GM12878 (cell line): ENCODE data around the gene HADH. TPM values are rescaled to one million over a fixed set of nuclear protein-coding genes. Genes with fewer than 3 reads are reported as not detected.

ENCODE experiments used
- ATAC-seq: fragments of 200-7000 bp; cut with Tn5 transposase; 3 replicates; pipeline ENCODE4 v1.9.1; 2020; ENCODE audit warnings: mild to moderate bottlenecking, moderate library complexity
- BruUV-seq: library from RNA; stranded (reverse); fragments of 400-500 nt; replicated peaks from 2 replicates; lab custom pipeline; 2021; lab: Mats Ljungman, UMichigan
- CTCF ChIA-PET: fragments of 300-600 bp; sonication (Branson Sonifier 250); formaldehyde crosslinking; extraction: SDS; loops from one replicate; lab custom pipeline; 2021; ENCODE audit warnings: inconsistent platforms; lab: Yijun Ruan, JAX
- POLR2A ChIA-PET: fragments of 350-600 bp; formaldehyde crosslinking; extraction: SDS; loops from one replicate; lab custom pipeline; 2021; ENCODE audit warnings: inconsistent platforms; lab: Charles Lee
- RAD21 ChIA-PET: fragments of 300-600 bp; sonication (Branson Sonifier 250); formaldehyde crosslinking; loops from one replicate; lab custom pipeline; 2023; ENCODE audit warnings: antibody characterized with exemption; ENCODE audit not compliant: unreplicated experiment; lab: Charles Lee
- SMC1A ChIA-PET: fragments of 300-600 bp; sonication (Branson Sonifier 250); formaldehyde crosslinking; loops from one replicate; lab custom pipeline; 2023; ENCODE audit not compliant: unreplicated experiment, uncharacterized antibody; lab: Charles Lee
- DNase-seq: peaks from one replicate; pipeline ENCODE4 v3.0.0-alpha.2; 2011; ENCODE audit warnings: low read depth, low spot score
- FAIRE-seq: peaks from 3 replicates; lab custom pipeline; 2011; peaks lifted over from hg19 to GRCh38; lab: Jason Lieb, UNC
- H2AFZ ChIP-seq: 2 replicates; pipeline ENCODE4 v1.6.0; 2011; ENCODE audit warnings: low read depth, low read length, control low read depth; ENCODE audit not compliant: control insufficient read depth
- H3K27ac ChIP-seq: 2 replicates; pipeline ENCODE4 v1.5.1; 2011; ENCODE audit warnings: control low read depth; ENCODE audit not compliant: control insufficient read depth, insufficient read depth
- H3K27me3 ChIP-seq, 2 experiments: replicated peaks in 1 of 2; 2 replicates each; pipeline versions ENCODE4 v1.6.0 to v1.6.1; 2011; ENCODE audit warnings: low read length in 1 of 2; ENCODE audit not compliant: control insufficient read depth in 2 of 2, insufficient read depth in 2 of 2
- H3K36me3 ChIP-seq, 2 experiments: 2 replicates each; pipeline ENCODE4 v1.5.1; 2011; ENCODE audit warnings: low read length in 1 of 2; ENCODE audit not compliant: control insufficient read depth in 2 of 2, insufficient read depth in 2 of 2
- H3K4me1 ChIP-seq: 2 replicates; pipeline ENCODE4 v1.6.1; 2011; ENCODE audit warnings: mild to moderate bottlenecking, low read length, moderate library complexity, mixed read lengths; ENCODE audit not compliant: control insufficient read depth, insufficient read depth
- H3K4me2 ChIP-seq: 2 replicates; pipeline ENCODE4 v1.6.0; 2011; ENCODE audit warnings: control low read depth; ENCODE audit not compliant: control insufficient read depth, insufficient read depth
- H3K4me3 ChIP-seq: fragments of 200-600 bp; sonication (generic); 2 replicates; pipeline ENCODE4 v1.5.1; 2016
- H3K79me2 ChIP-seq: 2 replicates; pipeline ENCODE4 v1.6.0; 2011; ENCODE audit warnings: low read length; ENCODE audit not compliant: control insufficient read depth, insufficient read depth
- H3K9ac ChIP-seq: 2 replicates; pipeline ENCODE4 v1.8.0; 2011; ENCODE audit warnings: low read length, control low read depth, mixed read lengths; ENCODE audit not compliant: control insufficient read depth, insufficient read depth
- H3K9me3 ChIP-seq: replicated peaks from 3 replicates; pipeline ENCODE4 v1.5.1; 2011; ENCODE audit warnings: mild to moderate bottlenecking, low read length; ENCODE audit not compliant: control insufficient read depth, insufficient read depth
- H4K20me1 ChIP-seq: 2 replicates; pipeline ENCODE4 v1.6.0; 2011; ENCODE audit not compliant: control insufficient read depth, insufficient read depth
- BHLHE40 ChIP-seq, 2 experiments: fragments of 450-650 bp in 1 of 2; IDR thresholded peaks; 2 replicates each; pipeline ENCODE4 v1.6.1; 2011 to 2017; ENCODE audit warnings: low read depth in 2 of 2, borderline replicate concordance in 1 of 2, improper control_type of control experiment in 1 of 2, low read length in 1 of 2, mild to moderate bottlenecking in 1 of 2
- CHD1 ChIP-seq: IDR thresholded peaks from 2 replicates; pipeline ENCODE4 v1.6.1; 2012; ENCODE audit warnings: low read depth, low read length, improper control_type of control experiment
- EED ChIP-seq: sonication (generic); IDR thresholded peaks from 2 replicates; pipeline ENCODE4 v1.6.1; 2016; ENCODE audit warnings: antibody characterized with exemption, low read depth
- EGR1 ChIP-seq, 2 experiments: IDR thresholded peaks; 1 replicate in 1 of 2; 2 replicates in 1 of 2; pipeline ENCODE4 v1.6.1; 2011 to 2012; ENCODE audit warnings: low read depth in 2 of 2, low read length in 2 of 2, borderline replicate concordance in 1 of 2, mild to moderate bottlenecking in 1 of 2, moderate library complexity in 1 of 2
- EP300 ChIP-seq, 2 experiments: fragments of 150-350 bp in 1 of 2; IDR thresholded peaks; 2 replicates each; pipeline ENCODE4 v1.6.1; 2011 to 2012; ENCODE audit warnings: low read depth in 2 of 2, low read length in 2 of 2, borderline replicate concordance in 1 of 2, improper control_type of control experiment in 1 of 2, inconsistent platforms in 1 of 2; ENCODE audit not compliant: control insufficient read depth in 1 of 2
- IKZF1 ChIP-seq: fragments of 450-650 bp; conservative IDR thresholded peaks from 2 replicates; pipeline ENCODE4 v1.6.1; 2017; ENCODE audit warnings: antibody characterized with exemption, mild to moderate bottlenecking
- IKZF2 ChIP-seq, 2 experiments: fragments of 450-650 bp; IDR thresholded peaks; 2 replicates each; pipeline ENCODE4 v1.6.1; 2017; ENCODE audit warnings: mild to moderate bottlenecking in 2 of 2, moderate library complexity in 2 of 2
- IRF4 ChIP-seq: IDR thresholded peaks from 2 replicates; pipeline ENCODE4 v1.6.1; 2011; ENCODE audit warnings: low read depth, low read length
- JUNB ChIP-seq: IDR thresholded peaks from 2 replicates; pipeline ENCODE4 v1.6.1; 2016; ENCODE audit warnings: antibody characterized with exemption, mild to moderate bottlenecking
- KDM1A ChIP-seq: fragments of 200-600 bp; sonication (generic); IDR thresholded peaks from 2 replicates; pipeline ENCODE4 v1.6.1; 2016; ENCODE audit warnings: borderline replicate concordance
- KLF5 ChIP-seq: fragments of 450-650 bp; IDR thresholded peaks from 2 replicates; pipeline ENCODE4 v1.6.1; 2014; ENCODE audit warnings: mild to moderate bottlenecking; ENCODE audit not compliant: partially characterized antibody
- LARP7 ChIP-seq: fragments of 450-650 bp; IDR thresholded peaks from 2 replicates; pipeline ENCODE4 v1.6.1; 2017; ENCODE audit warnings: mild to moderate bottlenecking
- NR2F1 ChIP-seq: fragments of 450-650 bp; conservative IDR thresholded peaks from 2 replicates; pipeline ENCODE4 v1.6.1; 2017; ENCODE audit warnings: mild to moderate bottlenecking
- RUNX3 ChIP-seq: IDR thresholded peaks from 2 replicates; pipeline ENCODE4 v1.6.1; 2012; ENCODE audit warnings: low read length, inconsistent platforms
- SREBF2 ChIP-seq: IDR thresholded peaks from 2 replicates; pipeline ENCODE4 v1.6.1; 2012; ENCODE audit warnings: mild to moderate bottlenecking, low read length
- ZNF207 ChIP-seq: fragments of 450-650 bp; IDR thresholded peaks from 2 replicates; pipeline ENCODE4 v1.6.1; 2014; ENCODE audit warnings: antibody characterized with exemption, mild to moderate bottlenecking, borderline replicate concordance
- ZNF384 ChIP-seq: IDR thresholded peaks from 2 replicates; pipeline ENCODE4 v1.6.1; 2012; ENCODE audit warnings: low read depth, mild to moderate bottlenecking, low read length, improper control_type of control experiment, borderline replicate concordance
- ZZZ3 ChIP-seq: IDR thresholded peaks from 2 replicates; pipeline ENCODE4 v1.6.1; 2011; ENCODE audit warnings: low read depth; ENCODE audit not compliant: control insufficient read depth, insufficient read length
- WGBS: methylation state at CpG from one replicate; pipeline ENCODE4 v1.1.6; 2016; ENCODE audit warnings: low lambda C conversion rate; ENCODE audit not compliant: insufficient replicate concordance, insufficient coverage; ENCODE audit errors: missing lambda C conversion rate; 5-methylcytosine and 5-hydroxymethylcytosine counted together
- in situ Hi-C: fragments of 300-500 bp; cut with MboI; formaldehyde crosslinking; loops from 9 replicates; pipeline ENCODE4 v1.14.3; 2018; ENCODE audit warnings: mixed read lengths
- intact Hi-C: fragments of 100-400 bp; cut with micrococcal nuclease; formaldehyde crosslinking; loops from one replicate; pipeline ENCODE4 v1.14.2; 2022; ENCODE audit not compliant: unreplicated experiment
- polyA plus RNA-seq, 11 experiments: library from polyadenylated mRNA; depleted of rRNA in 4 of 11; unstranded in 6 of 11; stranded (reverse) in 5 of 11; fragments of >200 nt; fragmentation: Nextera tagmentation in 4 of 11; fragmentation: Illumina TruSeq in 1 of 11; extraction: Ambion mirVana in 4 of 11; extraction: Trizol in 1 of 11; gene quantifications; 1 replicate in 1 of 11; 2 replicates in 10 of 11; pipeline versions ENCODE4 v1.2.1 to v1.2.3, GENCODE V29; 2011 to 2016; ENCODE audit warnings: inconsistent platforms in 2 of 11, missing spikeins in 2 of 11, low read depth in 1 of 11
- total RNA-seq, 4 experiments: library from RNA; depleted of rRNA in 3 of 4; stranded (reverse); fragments of >200 nt in 3 of 4; fragmentation: Illumina TruSeq in 1 of 4; extraction: Trizol in 1 of 4; gene quantifications; 2 replicates each; pipeline versions ENCODE4 v1.2.1 to v1.2.3, GENCODE V29; 2013 to 2021
- TF ChIP-seq, protein P1 (sequence below): fragments of 450-650 bp; IDR thresholded peaks from 2 replicates; pipeline ENCODE4 v1.6.1; 2016; ENCODE audit warnings: mild to moderate bottlenecking, moderate library complexity, borderline replicate concordance
- TF ChIP-seq, protein P2 (sequence below): IDR thresholded peaks from 2 replicates; pipeline ENCODE4 v1.6.1; 2012; ENCODE audit warnings: low read length, inconsistent platforms

Gene HADH
- total and polyA plus RNA-seq, 10 of the 15 experiments (the other 5 are each of a cell fraction or from before 2014, with no cell fraction given): 20.3 to 97.9 (median 76.6) TPM

- peak overlapping the region; percentile 63 for H3K9ac ChIP-seq
- H4K20me1 ChIP-seq: no peaks in the 10 kb centered on the region
- H3K4me1 ChIP-seq: peaks cover 27% of the 10 kb centered on the region
- H3K4me2 ChIP-seq: peak overlapping the region; percentile 78
- DNase-seq (peak; percentile 48), FAIRE-seq (no peak), ATAC-seq (peak; percentile 46)
- BruUV-seq: no TSS peak
- RAD21 ChIA-PET: interaction anchor here (0.9 to 5.9 kb wide), 9 partner anchors 10 to 126 kb away, joined by 3 to 43 read pairs (median 4); no protein-coding TSS in a partner anchor
- in situ Hi-C loops (no loop called here), intact Hi-C loops (loop anchor here (5.0 kb wide), 1 partner anchor 277 kb away; no protein-coding TSS in a partner anchor)
- SMC1A ChIA-PET: interaction anchor here (0.6 to 5.0 kb wide), 15 partner anchors 9 to 578 kb away, joined by 3 to 31 read pairs (median 4); no protein-coding TSS in a partner anchor
- peak overlapping the region; percentile 52 for H2AFZ ChIP-seq
- POLR2A ChIA-PET: interaction anchor here (0.5 to 2.1 kb wide), 9 partner anchors 8 to 273 kb away, joined by 3 to 6 read pairs (median 3); partner anchors contain the start of gene PAPSS1
- 2% methylated on average over 3 of the region's 3 CpGs for WGBS
- H3K27ac ChIP-seq: peak overlapping the region; percentile 82
- H3K79me2 ChIP-seq: peaks cover 66% of the 10 kb centered on the region
- CTCF ChIA-PET: interaction anchor here (0.7 to 5.0 kb wide), 5 partner anchors 10 to 1822 kb away, joined by 3 to 43 read pairs (median 5); no protein-coding TSS in a partner anchor
- peaks cover 0 to 3% of the 10 kb centered on the region in 2 experiments; a peak in 1 of 4 replicates for H3K36me3 ChIP-seq
- H3K4me3 ChIP-seq: peak overlapping the region; percentile 61
- H3K9me3 ChIP-seq: no peaks in the 10 kb centered on the region
- no peaks in the 10 kb centered on the region for H3K27me3 ChIP-seq
- TF ChIP-seq EP300 (IDR thresholded peaks at IDR 0.05; ENCODE audit: borderline replicate concordance in 1 of 2, control insufficient read depth in 1 of 2, low read depth in 2 of 2, low read length in 2 of 2): peak in 1 of 2 experiments; percentile 65; a peak in 1 of 4 replicates
- TF ChIP-seq EGR1 (IDR thresholded peaks at IDR 0.05; ENCODE audit: borderline replicate concordance in 1 of 2, low read depth in 2 of 2, low read length in 2 of 2): no peak
- TF ChIP-seq, protein P1, sequence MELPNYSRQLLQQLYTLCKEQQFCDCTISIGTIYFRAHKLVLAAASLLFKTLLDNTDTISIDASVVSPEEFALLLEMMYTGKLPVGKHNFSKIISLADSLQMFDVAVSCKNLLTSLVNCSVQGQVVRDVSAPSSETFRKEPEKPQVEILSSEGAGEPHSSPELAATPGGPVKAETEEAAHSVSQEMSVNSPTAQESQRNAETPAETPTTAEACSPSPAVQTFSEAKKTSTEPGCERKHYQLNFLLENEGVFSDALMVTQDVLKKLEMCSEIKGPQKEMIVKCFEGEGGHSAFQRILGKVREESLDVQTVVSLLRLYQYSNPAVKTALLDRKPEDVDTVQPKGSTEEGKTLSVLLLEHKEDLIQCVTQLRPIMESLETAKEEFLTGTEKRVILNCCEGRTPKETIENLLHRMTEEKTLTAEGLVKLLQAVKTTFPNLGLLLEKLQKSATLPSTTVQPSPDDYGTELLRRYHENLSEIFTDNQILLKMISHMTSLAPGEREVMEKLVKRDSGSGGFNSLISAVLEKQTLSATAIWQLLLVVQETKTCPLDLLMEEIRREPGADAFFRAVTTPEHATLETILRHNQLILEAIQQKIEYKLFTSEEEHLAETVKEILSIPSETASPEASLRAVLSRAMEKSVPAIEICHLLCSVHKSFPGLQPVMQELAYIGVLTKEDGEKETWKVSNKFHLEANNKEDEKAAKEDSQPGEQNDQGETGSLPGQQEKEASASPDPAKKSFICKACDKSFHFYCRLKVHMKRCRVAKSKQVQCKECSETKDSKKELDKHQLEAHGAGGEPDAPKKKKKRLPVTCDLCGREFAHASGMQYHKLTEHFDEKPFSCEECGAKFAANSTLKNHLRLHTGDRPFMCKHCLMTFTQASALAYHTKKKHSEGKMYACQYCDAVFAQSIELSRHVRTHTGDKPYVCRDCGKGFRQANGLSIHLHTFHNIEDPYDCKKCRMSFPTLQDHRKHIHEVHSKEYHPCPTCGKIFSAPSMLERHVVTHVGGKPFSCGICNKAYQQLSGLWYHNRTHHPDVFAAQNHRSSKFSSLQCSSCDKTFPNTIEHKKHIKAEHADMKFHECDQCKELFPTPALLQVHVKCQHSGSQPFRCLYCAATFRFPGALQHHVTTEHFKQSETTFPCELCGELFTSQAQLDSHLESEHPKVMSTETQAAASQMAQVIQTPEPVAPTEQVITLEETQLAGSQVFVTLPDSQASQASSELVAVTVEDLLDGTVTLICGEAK: no peak
- TF ChIP-seq LARP7: no peak
- no peak for TF ChIP-seq CHD1
- TF ChIP-seq SREBF2: no peak
- TF ChIP-seq, protein P2, sequence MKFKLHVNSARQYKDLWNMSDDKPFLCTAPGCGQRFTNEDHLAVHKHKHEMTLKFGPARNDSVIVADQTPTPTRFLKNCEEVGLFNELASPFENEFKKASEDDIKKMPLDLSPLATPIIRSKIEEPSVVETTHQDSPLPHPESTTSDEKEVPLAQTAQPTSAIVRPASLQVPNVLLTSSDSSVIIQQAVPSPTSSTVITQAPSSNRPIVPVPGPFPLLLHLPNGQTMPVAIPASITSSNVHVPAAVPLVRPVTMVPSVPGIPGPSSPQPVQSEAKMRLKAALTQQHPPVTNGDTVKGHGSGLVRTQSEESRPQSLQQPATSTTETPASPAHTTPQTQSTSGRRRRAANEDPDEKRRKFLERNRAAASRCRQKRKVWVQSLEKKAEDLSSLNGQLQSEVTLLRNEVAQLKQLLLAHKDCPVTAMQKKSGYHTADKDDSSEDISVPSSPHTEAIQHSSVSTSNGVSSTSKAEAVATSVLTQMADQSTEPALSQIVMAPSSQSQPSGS: no peak
- 0 out of 2 replicates have a peak, but pooled peaks have one; percentile 18 for TF ChIP-seq IKZF1
- no peak for TF ChIP-seq KDM1A
- TF ChIP-seq BHLHE40 (IDR thresholded peaks at IDR 0.05; ENCODE audit: borderline replicate concordance in 1 of 2, low read depth in 2 of 2, low read length in 1 of 2): 0 out of 4 replicates have a peak, but pooled peaks of 1 of the 2 experiments have one; percentile 12
- TF ChIP-seq IRF4: peak; percentile 64
- TF ChIP-seq RUNX3: peak; percentile 17; the same call in 1 of the 2 replicates
- TF ChIP-seq JUNB: no peak
- TF ChIP-seq KLF5: no peak
- TF ChIP-seq IKZF2 (IDR thresholded peaks at IDR 0.05): peak in 1 of 2 experiments; percentile 40; a peak in 2 of 4 replicates
- no peak for TF ChIP-seq NR2F1
- no peak for TF ChIP-seq EED
- peak; percentile 85 for TF ChIP-seq ZNF384
- TF ChIP-seq ZZZ3: no peak
- no peak for TF ChIP-seq ZNF207
Measured at GRCh38 chr4:107993969-107994368, 4.3 kb downstream of the HADH start.
